GM19193 (cell line): ENCODE results near the gene ZNF143.

ENCODE experiments used
- POLR2A ChIP-seq: IDR thresholded peaks from 4 replicates; pipeline ENCODE4 v1.6.1; 2011; ENCODE audit not compliant: insufficient read depth, insufficient read length; ENCODE audit errors: extremely low read depth

ZNF143 gene

GRCh38 chr11:9460322-9461062, at the start of gene ZNF143:
Gene ZNF143 (plus strand): TSS chr11:9461012. CDS start chr11:9471309, 10,297 bp downstream.
- TF ChIP-seq POLR2A, result peak; percentile 59

DNA sequence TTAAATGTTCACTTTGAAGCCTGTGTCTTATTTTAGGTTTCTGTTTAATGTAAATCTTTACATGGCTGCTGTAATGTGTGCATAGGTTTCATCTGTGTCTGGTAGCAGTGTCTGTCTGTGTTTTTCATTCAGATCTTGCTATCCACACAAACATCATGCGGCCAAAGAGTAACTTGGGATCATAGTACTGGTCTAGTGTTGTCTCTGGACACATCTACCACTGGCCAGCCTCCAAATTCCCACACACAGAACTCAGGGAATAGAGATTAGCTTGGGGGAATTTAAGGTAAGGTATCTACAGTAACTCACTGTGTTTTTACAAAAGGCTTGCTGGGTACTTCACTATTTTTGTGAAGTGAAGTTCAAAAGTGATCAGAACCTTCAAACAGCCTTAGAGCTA, 32.1 kb upstream of the ZNF143 start:
- TF ChIP-seq POLR2A, result no peak

- TF ChIP-seq POLR2A, result no peak
Measured at GRCh38 chr11:9438611-9439010, 22.2 kb upstream of the ZNF143 start.

DNA sequence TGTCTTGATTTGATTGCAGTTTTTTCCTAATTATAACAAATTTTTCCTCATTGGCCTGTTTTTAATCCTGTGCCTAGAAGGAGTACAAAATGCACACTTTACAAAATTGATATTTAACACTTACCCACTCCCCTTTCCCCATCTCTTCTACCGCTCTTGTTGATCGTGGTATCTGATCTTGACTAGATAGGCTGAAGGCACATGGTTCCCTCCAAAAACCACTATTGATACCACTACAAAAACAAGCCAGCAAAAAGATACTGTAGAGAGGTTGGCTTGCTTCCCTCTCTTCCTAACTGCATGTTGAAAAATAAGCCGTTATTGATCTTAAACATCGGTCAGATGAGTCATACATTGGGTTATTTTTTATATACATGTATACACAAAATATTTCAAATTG, 14.6 kb upstream of the ZNF143 start:
- TF ChIP-seq POLR2A, result no peak

- no peak for TF ChIP-seq POLR2A
Measured at GRCh38 chr11:9448576-9449352, 12.0 kb upstream of the ZNF143 start.

DNA sequence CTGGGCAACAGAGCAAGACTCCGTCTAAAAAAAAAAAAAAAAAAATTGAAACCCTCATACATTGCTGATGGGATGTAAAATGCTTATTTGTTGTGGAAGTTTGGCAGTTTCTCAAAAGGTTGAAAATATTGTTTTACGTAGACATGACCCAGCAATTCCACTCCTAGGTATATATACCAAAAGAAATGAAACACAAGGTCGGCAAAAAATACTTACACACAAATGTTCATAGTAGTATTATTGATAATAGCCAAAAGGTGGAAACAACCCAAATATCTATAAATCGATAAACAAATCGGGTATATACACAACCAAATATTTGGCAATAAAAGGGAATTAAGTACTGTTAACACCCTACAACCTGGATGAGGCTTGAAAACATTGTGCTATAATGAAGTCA, 5.1 kb upstream of the ZNF143 start:
- TF ChIP-seq POLR2A, result no peak

DNA sequence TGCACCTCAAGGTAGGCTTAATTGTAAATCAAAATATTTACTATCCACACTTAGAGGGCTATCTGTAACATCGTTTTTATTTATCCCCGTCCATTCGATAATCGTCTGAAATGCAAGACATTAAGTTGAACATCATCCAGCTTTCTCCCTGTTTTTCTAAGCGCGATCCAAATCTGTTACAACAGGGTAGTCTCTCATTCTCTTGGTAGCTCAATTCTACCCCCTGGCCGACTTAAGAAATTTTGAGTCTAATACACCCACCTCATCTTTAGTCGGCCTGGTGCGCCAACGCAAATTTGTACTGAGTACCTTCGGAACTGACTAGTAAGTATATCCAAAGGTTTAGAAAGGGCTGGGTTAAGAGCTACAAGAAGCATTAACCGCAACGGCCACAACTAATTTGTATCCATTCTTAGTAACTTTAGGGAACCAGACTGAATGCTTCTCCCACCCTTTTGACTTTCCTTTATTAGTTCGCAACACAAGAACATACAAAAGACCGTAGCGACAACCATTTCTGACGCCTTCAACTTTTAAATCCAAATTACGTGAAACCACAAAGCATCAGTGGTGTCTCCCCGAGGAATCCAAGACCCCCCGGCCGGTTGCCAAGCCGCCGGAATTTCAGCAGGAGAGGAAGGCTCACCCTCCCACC, 1.0 kb upstream of the ZNF143 start:
- TF ChIP-seq POLR2A, result peak; percentile 10

DNA sequence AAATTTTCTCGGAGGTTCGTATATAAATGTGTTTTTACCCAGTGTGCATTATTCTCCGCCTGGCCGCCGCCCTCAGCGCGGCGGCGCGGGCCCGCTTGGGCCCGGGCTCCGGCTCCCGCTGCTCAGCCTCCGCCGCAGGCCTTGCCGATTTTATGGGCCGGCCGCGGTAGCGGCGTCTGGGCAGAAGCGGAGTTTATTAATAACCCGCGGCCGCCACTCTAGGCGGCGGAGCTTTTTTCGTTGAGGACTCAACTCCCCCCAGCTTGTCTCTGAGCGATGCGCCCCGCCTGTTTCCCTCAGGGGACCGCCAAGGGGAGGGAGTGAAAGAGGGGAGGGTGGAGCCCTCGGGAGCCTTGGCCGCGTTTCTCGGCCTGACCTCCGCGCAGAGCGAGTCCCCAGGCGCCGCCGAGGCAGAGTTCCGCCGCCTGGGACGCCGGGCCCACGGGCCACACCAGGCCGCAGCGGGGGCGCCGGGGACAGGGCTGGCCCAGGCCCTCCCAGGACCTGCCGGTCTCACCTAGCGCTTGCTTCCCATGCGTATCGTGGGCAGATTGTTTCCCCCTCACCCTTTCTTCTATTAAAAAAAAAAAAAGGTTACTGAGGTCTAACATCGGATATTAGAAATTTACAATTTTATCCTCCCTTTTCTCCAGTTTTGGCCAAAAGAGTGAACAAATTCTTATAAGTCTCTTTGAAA, 399 bp downstream of the ZNF143 start:
- peak; percentile 98 for TF ChIP-seq POLR2A

DNA sequence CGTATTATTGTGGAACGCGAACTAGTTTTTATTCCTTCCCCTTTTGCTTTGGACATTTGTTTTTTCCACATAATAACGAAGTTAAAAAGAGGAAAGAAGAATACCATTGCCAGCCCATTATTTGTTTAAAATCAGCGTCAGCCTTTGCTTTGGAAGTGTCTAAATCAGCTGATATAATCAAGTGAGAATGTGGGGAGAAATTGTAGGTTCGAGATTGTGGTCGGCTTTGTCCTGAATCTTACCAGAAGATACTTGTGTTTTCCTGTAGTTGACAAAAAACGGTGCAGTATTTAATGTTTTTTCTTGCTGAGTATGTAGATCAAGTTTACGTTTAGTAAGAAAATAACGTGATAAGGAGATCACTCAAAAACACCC, 935 bp downstream of the ZNF143 start:
- no peak for TF ChIP-seq POLR2A

DNA sequence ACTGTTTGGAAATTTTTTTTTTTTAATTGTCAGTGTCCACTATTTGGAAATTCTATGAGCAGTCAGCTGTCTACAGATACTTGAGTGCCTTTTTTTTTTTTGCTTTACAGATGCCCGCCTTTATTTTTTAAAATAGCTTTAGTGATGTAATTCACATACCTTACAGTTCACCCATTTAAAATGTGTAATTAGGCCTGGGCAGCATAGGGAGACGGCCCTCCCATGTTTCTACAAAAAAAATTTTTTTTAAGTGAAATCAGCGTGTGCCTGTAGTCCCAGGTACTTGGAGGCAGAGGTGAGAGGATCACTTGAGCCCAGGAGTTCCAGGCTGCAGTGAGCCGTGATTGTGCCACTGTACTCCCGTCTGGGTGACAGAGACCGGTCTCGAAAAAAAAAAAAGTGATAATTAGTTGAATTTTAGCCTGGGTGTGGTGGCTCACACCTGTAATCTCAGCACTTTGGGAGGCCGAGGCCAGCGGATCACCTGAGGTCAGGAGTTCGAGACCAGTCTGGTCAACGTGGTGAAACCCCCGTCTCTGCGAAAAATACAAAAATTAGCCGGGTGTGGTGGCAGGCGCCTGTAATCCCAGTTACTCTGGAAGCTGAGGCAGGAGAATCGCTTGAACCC, 1.5 kb downstream of the ZNF143 start:
- TF ChIP-seq POLR2A, result no peak

DNA sequence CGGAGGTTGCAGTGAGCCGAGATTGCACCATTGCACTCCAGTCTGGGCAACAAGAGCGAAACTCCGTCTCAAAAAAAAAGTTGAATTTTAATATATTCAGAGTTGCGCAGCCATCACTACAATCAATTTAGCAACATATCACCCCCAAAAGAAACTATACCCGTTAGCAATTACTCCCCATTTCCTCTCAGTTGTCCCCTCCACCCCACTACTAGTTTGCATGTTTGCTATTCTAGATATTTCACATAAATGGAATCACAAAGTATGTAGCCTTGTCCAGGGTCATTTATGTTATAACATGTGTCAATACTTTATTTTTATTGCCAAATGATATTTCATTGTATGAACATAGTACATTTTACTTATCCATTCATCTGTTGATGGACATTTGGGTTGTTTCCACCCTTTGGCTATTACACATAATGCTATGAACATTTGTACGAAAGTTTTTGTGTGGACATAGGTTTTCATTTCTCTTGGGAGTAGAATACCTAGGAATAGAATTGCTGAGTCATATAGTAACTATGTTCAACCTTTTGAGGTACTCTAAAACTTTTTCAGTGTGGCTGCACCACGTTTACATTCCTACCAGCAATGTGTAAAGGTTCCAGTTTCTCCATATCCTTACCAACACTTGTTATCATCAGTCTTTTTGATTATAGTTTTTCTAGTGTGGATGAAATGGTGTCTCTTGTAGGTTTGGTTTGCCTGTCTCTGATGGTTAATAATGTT, 2.2 kb downstream of the ZNF143 start:
- TF ChIP-seq POLR2A, result no peak

GRCh38 chr11:9470765-9471164, 10.0 kb downstream of the ZNF143 start:
- no peak for TF ChIP-seq POLR2A

GRCh38 chr11:9473408-9473807, 12.6 kb downstream of the ZNF143 start:
- TF ChIP-seq POLR2A, result no peak

- TF ChIP-seq POLR2A, result no peak
Measured at GRCh38 chr11:9479899-9480298, 19.1 kb downstream of the ZNF143 start.
